Endothelial cell of umbilical vein (primary cell): ENCODE data around the gene SLC45A1. TPM values are rescaled to one million over a fixed set of nuclear protein-coding genes. Genes with fewer than 3 reads are reported as not detected.

ENCODE experiments used
- BruUV-seq: library from RNA; stranded (reverse); fragments of 400-500 nt; replicated peaks from 2 replicates; lab custom pipeline; 2021; lab: Mats Ljungman, UMichigan
- CTCF ChIA-PET: fragments of 300-600, 350-600 bp; sonication (Branson Sonifier 250); formaldehyde crosslinking; loops from one replicate; lab custom pipeline; 2021; ENCODE audit warnings: antibody characterized with exemption, inconsistent platforms; lab: Charles Lee
- POLR2A ChIA-PET: fragments of 300-600, 350-600 bp; sonication (Branson Sonifier 250); formaldehyde crosslinking; loops from one replicate; lab custom pipeline; 2021; ENCODE audit warnings: antibody characterized with exemption, inconsistent platforms; lab: Charles Lee
- DNase-seq: peaks from one replicate; pipeline ENCODE4 v3.0.0-alpha.2; 2011; ENCODE audit warnings: low read depth, low spot score
- FAIRE-seq: peaks from 2 replicates; lab custom pipeline; 2011; peaks lifted over from hg19 to GRCh38; lab: Jason Lieb, UNC
- H2AFZ ChIP-seq: 2 replicates; pipeline ENCODE4 v1.6.0; 2012; ENCODE audit warnings: low read depth, low read length, control low read depth, inconsistent platforms
- H3K27ac ChIP-seq: 2 replicates; pipeline ENCODE4 v1.5.1; 2011; ENCODE audit warnings: low read depth, mild to moderate bottlenecking, control low read depth, low read length, moderate library complexity; ENCODE audit not compliant: insufficient read depth
- H3K27me3 ChIP-seq, 2 experiments: 2 replicates each; pipeline versions ENCODE4 v1.6.0 to v1.6.1; 2011; ENCODE audit warnings: low read length in 2 of 2, mixed read lengths in 1 of 2; ENCODE audit not compliant: control insufficient read depth in 2 of 2, insufficient read depth in 2 of 2
- H3K36me3 ChIP-seq, 2 experiments: 2 replicates in 1 of 2; 3 replicates in 1 of 2; pipeline ENCODE4 v1.5.1; 2011; ENCODE audit warnings: low read length in 2 of 2, mild to moderate bottlenecking in 1 of 2, moderate library complexity in 1 of 2; ENCODE audit not compliant: control insufficient read depth in 2 of 2, insufficient read depth in 2 of 2; ENCODE audit errors: extremely low read depth in 1 of 2
- H3K4me1 ChIP-seq: 3 replicates; pipeline ENCODE4 v1.5.1; 2011; ENCODE audit warnings: mild to moderate bottlenecking, low read length; ENCODE audit not compliant: control insufficient read depth, insufficient read depth; ENCODE audit errors: extremely low read depth
- H3K4me2 ChIP-seq: 2 replicates; pipeline ENCODE4 v1.6.1; 2011; ENCODE audit warnings: low read length, control low read depth, mixed read lengths; ENCODE audit not compliant: insufficient read depth
- H3K4me3 ChIP-seq, 3 experiments: fragments of 200-600 bp in 1 of 3; sonication (generic), shearing (Covaris generic) in 1 of 3; replicated peaks in 1 of 3; 2 replicates each; pipeline ENCODE4 v1.5.1; 2011 to 2016; ENCODE audit warnings: control low read depth in 3 of 3, low read length in 3 of 3, mild to moderate bottlenecking in 2 of 3, inconsistent platforms in 1 of 3, low read depth in 1 of 3, moderate library complexity in 1 of 3; ENCODE audit not compliant: insufficient read depth in 1 of 3
- H3K79me2 ChIP-seq: 2 replicates; pipeline ENCODE4 v1.6.0; 2012; ENCODE audit warnings: low read length, inconsistent platforms; ENCODE audit not compliant: control insufficient read depth, insufficient read depth
- H3K9ac ChIP-seq: replicated peaks from 2 replicates; pipeline ENCODE3; 2011; ENCODE audit warnings: low read length, control low read depth; ENCODE audit not compliant: insufficient read depth; ENCODE audit errors: extremely low read depth
- H3K9me1 ChIP-seq: replicated peaks from 3 replicates; pipeline ENCODE4 v1.6.0; 2011; ENCODE audit warnings: mild to moderate bottlenecking, low read length; ENCODE audit not compliant: control insufficient read depth, insufficient read depth; ENCODE audit errors: extremely low read depth
- H3K9me3 ChIP-seq: replicated peaks from 2 replicates; pipeline ENCODE4 v1.5.1; 2012; ENCODE audit warnings: low read length, inconsistent platforms; ENCODE audit not compliant: control insufficient read depth, insufficient read depth
- H4K20me1 ChIP-seq: replicated peaks from 2 replicates; pipeline ENCODE3; 2011; ENCODE audit warnings: mild to moderate bottlenecking, low read length; ENCODE audit not compliant: control insufficient read depth, insufficient read depth; ENCODE audit errors: extremely low read depth
- EZH2 ChIP-seq: IDR thresholded peaks from 2 replicates; pipeline ENCODE4 v1.6.1; 2012; ENCODE audit warnings: borderline replicate concordance, low read depth, mild to moderate bottlenecking, moderate library complexity, low read length, inconsistent platforms; ENCODE audit not compliant: severe bottlenecking
- FOS ChIP-seq: IDR thresholded peaks from 2 replicates; pipeline ENCODE4 v1.6.1; 2011; ENCODE audit warnings: mild to moderate bottlenecking, low read length, moderate library complexity, borderline replicate concordance; ENCODE audit not compliant: insufficient read depth
- GATA2 ChIP-seq: IDR thresholded peaks from 2 replicates; pipeline ENCODE4 v1.7.0; 2011; ENCODE audit warnings: low read depth, mild to moderate bottlenecking, moderate library complexity, mixed read lengths, low read length; ENCODE audit not compliant: insufficient read length, insufficient read depth
- JUN ChIP-seq: IDR thresholded peaks from 2 replicates; pipeline ENCODE4 v1.6.1; 2011; ENCODE audit warnings: borderline replicate concordance, low read depth; ENCODE audit not compliant: insufficient read length, insufficient read depth
- MAX ChIP-seq: IDR thresholded peaks from 2 replicates; pipeline ENCODE4 v1.6.1; 2011; ENCODE audit not compliant: insufficient read depth, insufficient read length
- MYC ChIP-seq: IDR thresholded peaks from one replicate; pipeline ENCODE4 v1.6.1; 2011; ENCODE audit warnings: mild to moderate bottlenecking, low read depth, low read length
- POLR2A ChIP-seq: IDR thresholded peaks from 2 replicates; pipeline ENCODE4 v1.6.1; 2012; ENCODE audit warnings: low read depth, mild to moderate bottlenecking, control low read depth, low read length
- POLR2AphosphoS5 ChIP-seq: IDR thresholded peaks from 2 replicates; pipeline ENCODE4 v1.6.1; 2012; ENCODE audit warnings: low read depth, mild to moderate bottlenecking, control low read depth, low read length, moderate library complexity; ENCODE audit not compliant: insufficient read depth
- dilution Hi-C: fragments of 300-500 bp; cut with MboI; formaldehyde crosslinking; loops from one replicate; pipeline ENCODE4 v1.15.0; 2019; ENCODE audit warnings: low sequenced_read_pairs; ENCODE audit not compliant: extremely low pct_ligation_motif_present
- intact Hi-C: fragments of 100-400 bp; cut with micrococcal nuclease; formaldehyde crosslinking; loops from one replicate; pipeline ENCODE4 v1.10.0; 2022
- polyA plus RNA-seq, 4 experiments: library from polyadenylated mRNA; depleted of rRNA in 3 of 4; stranded (reverse) in 3 of 4; unstranded in 1 of 4; fragments of >200 nt; gene quantifications; 2 replicates each; pipeline versions ENCODE4 v1.2.1 to v1.2.3, GENCODE V29; 2011 to 2012; ENCODE audit warnings: missing spikeins in 1 of 4
- total RNA-seq: library from RNA; stranded (reverse); gene quantifications from 2 replicates; pipeline ENCODE4 v1.2.3, GENCODE V29; 2021
- TF ChIP-seq, protein P1 (sequence below), 2 donors: IDR thresholded peaks; 1 replicate in 1 of 2; 2 replicates in 1 of 2; pipeline ENCODE4 v1.5.1; 2011; ENCODE audit warnings: low read length in 2 of 2, mild to moderate bottlenecking in 2 of 2, moderate library complexity in 2 of 2, control low read depth in 1 of 2, inconsistent platforms in 1 of 2, low read depth in 1 of 2; ENCODE audit not compliant: insufficient read depth in 1 of 2; ENCODE audit errors: extremely low read depth in 1 of 2

SLC45A1 gene
- total and polyA plus RNA-seq, 2 donors (not counting 3 experiments of a cell fraction or from before 2014, with no cell fraction given): 1.3 to 1.4 TPM

GRCh38 chr1:8356256-8357209, 38.6 kb downstream of the SLC45A1 start:
- Histone ChIP-seq H3K9me3 (no peaks in the 10 kb centered on the region), H4K20me1 (no peaks in the 10 kb centered on the region), H3K4me1 (peaks cover 16% of the 10 kb centered on the region), H3K9me1 (no peaks in the 10 kb centered on the region), H3K4me2 (no peak overlapping the region), H2AFZ (no peak overlapping the region), H3K9ac (no peak overlapping the region), H3K4me3 (no peak overlapping the region), H3K79me2 (no peaks in the 10 kb centered on the region), H3K27ac (no peak overlapping the region), H3K27me3 (no peaks in the 10 kb centered on the region), H3K36me3 (peaks cover 8 to 55% of the 10 kb centered on the region in 2 experiments)
- intact Hi-C loops: no loop called here
- TF ChIP-seq MAX (no peak), GATA2 (no peak), POLR2AphosphoS5 (no peak), JUN (no peak), MYC (no peak), FOS (no peak), POLR2A (no peak), EZH2 (no peak)
- TF ChIP-seq, protein P1, sequence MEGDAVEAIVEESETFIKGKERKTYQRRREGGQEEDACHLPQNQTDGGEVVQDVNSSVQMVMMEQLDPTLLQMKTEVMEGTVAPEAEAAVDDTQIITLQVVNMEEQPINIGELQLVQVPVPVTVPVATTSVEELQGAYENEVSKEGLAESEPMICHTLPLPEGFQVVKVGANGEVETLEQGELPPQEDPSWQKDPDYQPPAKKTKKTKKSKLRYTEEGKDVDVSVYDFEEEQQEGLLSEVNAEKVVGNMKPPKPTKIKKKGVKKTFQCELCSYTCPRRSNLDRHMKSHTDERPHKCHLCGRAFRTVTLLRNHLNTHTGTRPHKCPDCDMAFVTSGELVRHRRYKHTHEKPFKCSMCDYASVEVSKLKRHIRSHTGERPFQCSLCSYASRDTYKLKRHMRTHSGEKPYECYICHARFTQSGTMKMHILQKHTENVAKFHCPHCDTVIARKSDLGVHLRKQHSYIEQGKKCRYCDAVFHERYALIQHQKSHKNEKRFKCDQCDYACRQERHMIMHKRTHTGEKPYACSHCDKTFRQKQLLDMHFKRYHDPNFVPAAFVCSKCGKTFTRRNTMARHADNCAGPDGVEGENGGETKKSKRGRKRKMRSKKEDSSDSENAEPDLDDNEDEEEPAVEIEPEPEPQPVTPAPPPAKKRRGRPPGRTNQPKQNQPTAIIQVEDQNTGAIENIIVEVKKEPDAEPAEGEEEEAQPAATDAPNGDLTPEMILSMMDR (IDR thresholded peaks at IDR 0.05; ENCODE audit: extremely low read depth in 1 of 2, insufficient read depth in 1 of 2, low read depth in 1 of 2, low read length in 2 of 2): no peak
- dilution Hi-C loops: no loop called here
- POLR2A ChIA-PET: no interaction called here
- BruUV-seq: no TSS peak
- DNase-seq: no peak
- CTCF ChIA-PET: interaction anchor here (1.0 kb wide), 1 partner anchor 12 kb away, joined by 3 read pairs; no protein-coding TSS in a partner anchor
- FAIRE-seq: no peak
